CD4-positive, alpha-beta T cell treated with Interleukin-15 for 4 hours (primary cell): ENCODE results near the gene CLEC3B.
"Not testable (repeated sequence)": the region's sequence is repeated elsewhere in the genome, so short reads cannot be mapped to it uniquely, and the experiment has no call there.

Source experiments
- DNase-seq: peaks from one replicate; pipeline ENCODE4 v3.0.0-alpha.2; 2020; ENCODE audit warnings: low spot score

CLEC3B gene

GRCh38 chr3:45035441-45036301 lies 9.6 kb downstream of the CLEC3B start:
- no peak for DNase-seq

DNA sequence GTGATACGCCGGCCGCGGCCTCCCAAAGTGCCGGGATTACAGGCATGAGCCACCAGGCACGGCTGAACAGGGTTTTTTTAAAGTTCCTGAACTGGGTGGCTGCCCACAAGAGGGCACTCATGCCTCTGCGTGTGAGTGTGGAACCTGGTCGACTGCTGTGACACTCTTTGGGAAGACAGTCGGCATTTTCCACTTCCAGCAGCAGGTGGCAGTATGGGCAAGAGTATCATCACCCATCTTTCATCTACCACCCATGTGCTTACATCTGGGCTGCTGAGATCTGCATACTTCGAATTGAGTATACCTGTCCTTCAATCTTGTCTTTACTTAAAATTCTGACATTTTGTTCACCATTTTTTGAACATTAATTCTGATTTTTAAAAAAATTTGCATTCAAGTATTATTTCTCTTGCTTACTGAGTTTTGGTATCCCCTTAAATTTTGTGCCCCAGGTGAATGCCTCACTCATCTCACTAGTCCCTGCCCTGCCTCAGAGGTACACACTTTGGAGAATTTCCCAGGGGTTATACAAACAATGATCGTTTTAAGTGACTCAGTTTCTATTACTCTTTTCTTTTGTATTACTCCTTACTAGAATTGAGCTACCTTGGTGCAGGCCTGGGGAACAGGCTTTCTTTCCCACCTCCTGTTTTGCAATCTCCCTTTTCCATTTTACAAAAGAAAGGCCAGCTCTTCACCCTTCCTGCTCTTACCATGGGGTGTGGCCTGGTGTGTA lies 11.8 kb downstream of the CLEC3B start:
- DNase-seq, result peak; percentile 93

DNA sequence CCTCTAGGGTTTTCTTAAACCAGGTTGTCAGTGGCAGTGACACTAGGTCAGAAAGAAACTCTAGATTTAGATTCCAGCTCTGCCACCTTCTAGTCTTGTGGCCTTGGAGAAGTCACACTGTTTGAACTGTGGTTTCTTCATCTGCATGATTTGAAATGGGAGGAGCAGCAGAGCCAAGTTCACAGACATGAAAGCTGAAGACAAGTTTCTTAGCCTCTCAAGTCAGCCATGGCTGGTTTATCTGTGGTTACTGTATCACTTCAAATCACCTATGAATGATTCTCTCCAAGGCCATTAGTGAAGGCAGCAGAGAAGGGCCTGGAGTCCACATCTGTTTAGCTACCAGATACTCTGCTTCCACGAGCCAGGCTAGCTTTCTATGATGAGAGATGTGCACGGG lies 15.6 kb downstream of the CLEC3B start:
- no peak for DNase-seq

GRCh38 chr3:45042162-45042561 lies 16.1 kb downstream of the CLEC3B start:
- no peak for DNase-seq

DNA sequence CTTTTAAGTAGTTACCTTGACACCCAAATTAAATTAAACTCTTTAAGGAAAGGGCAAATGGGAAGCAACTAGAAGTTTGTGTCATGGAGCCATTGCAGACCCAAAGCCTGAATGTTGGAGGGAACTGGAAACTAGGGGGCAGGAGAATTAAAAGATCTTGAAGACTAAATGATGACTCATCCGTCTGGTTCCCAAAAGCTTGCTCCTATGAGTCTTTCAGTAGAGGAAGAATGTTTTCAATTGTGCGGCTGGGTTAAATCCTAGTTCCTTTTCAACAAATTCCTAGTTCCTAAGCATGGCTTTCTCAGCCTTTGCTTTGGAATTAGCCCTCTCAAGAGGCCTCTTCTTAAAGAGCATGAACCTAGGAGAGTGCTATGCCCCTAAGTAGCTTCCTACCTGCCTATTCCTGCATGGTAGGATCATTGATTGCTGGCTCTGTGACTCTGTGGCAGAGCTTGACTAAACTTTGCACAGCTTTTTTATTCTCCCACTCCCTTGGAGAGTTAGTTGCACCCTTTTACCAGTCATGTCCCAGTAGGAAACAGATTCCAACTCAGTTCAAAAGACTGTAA lies 17.7 kb downstream of the CLEC3B start:
- no peak for DNase-seq

- DNase-seq, result no peak
Measured at GRCh38 chr3:45048244-45048643, 22.1 kb downstream of the CLEC3B start.

- no peak for DNase-seq
Measured at GRCh38 chr3:45049807-45050206, 23.7 kb downstream of the CLEC3B start.

DNA sequence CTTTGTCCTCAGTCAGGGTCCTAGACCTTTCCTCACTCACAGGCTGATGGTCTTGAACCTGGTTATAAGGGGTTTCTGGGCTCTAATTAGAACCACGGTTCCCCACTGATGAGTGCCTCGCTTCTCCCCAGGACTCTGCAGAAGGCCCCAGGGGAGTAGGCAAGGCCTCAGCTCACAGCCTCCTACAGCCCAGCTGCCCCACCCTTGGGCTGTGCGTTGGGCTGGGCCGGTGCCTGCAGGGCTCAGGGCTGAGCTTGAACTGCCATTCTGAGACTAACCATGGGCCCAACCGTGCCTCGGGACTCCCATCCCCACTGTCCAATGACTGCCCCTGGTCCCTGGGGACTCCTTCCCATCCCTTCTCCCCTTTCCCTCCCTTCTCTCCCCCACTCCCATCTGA lies 25.6 kb downstream of the CLEC3B start:
- no peak for DNase-seq

GRCh38 chr3:45053805-45054195 lies 27.7 kb downstream of the CLEC3B start:
- DNase-seq, result not testable (repeated sequence)

GRCh38 chr3:45054196-45054857 lies 28.2 kb downstream of the CLEC3B start:
- no peak for DNase-seq

- no peak for DNase-seq
Measured at GRCh38 chr3:45055032-45055410, 28.9 kb downstream of the CLEC3B start.

- DNase-seq, result no peak
Measured at GRCh38 chr3:45055411-45056143, 29.5 kb downstream of the CLEC3B start.

DNA sequence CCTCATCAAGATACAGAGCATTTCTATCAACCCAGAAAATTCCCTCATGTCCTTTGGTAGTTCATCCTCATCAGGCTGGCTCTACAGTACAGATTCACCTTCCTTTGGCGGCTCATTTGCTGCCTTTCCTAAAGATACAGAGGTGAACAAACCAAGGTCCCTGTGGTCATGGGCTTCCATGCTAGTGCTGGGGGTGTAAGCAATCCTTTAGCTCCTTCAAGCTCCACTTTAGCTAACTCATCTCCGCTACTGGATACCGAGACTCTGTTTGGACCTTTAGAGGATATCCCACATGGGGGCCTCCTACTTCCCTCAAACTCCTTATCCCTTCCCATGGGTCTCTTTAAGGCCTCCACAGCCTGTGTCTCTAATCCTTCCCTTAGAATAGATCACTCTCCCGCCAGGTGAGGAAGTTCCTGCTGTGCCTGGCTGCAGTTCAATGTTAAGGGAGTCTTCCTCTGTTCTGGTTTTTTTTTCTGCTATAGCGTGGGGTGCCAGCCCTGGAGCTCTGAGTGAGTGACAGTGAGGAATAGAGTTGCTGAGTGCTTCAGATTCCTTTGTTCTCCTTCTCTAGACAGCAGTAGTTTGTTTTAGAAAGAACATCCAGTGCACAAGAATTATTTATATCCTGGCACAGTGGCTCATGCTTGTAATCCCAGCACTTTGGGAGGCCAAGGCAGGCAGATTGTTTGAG lies 30.7 kb downstream of the CLEC3B start:
- no peak for DNase-seq

DNA sequence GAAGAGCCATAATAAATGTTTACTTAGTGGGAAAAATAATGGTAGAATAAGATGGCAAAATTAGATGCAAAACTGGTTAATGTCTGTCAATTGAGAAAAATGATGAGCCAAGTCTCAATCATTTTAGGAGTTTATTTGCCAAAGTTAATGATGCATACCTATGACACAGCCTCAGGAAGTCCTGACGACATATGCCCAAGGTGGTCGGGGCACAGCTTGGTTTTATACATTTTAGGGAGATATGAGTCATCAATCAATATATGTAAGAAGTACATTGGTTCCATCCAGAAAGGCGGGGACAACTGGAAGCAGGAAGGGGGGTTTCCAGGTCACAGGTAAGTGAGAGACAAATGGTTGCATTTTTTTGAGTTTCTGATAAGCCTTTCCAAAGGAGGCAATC lies 31.5 kb downstream of the CLEC3B start:
- DNase-seq, result no peak

DNA sequence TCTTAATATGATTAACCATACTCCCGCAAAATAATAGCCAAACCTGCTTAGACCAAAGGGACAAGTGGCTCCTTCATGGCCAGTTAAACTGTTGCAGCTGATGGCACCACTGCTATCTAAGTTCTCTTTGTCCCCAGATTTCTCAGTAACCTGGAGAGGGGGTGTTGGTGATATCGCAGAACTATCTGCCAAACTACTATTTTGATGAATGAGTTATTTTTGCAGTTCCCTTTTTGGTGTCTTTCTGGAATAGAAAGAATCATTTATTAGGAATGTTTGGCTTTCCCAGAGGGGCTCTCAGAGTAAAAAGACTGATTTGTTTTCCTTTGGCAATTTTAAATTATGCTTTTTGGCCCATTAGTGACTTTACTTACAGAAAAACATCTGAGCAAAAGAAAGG lies 33.0 kb downstream of the CLEC3B start:
- no peak for DNase-seq

DNA sequence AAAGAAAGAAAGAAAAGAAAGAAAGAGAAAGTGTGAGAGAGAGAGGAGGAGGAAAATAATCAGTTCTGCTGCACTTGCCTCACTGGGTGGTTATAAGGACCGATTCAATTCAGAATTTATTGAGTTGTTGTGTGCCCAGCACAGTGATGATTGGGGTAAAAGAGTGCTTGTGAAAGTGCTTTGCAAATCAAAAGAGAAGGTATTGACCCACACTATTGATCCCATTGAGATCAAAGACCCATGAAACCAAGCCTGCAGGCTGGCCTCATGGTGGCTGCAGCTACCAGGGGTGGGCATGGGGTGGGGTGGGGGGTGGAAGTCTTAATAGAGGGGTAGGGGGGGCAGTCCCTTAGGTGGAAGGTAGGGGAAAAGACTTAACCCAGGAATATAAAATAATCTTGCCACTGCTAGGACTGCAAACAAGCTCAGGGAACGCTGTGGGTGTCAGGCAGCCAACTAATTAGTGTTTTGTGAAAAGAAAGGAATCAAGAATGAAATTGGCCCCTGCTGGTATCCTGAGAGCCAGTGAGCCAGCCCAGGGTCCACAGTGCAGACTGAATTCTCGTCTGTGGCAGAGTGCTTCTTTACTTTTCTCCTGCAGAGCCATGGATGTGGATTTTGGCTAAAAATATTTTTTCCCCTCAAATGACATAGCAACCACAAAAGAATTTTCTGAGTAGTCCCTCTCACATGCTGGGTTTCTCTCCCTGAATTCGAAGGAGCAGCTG lies 34.2 kb downstream of the CLEC3B start:
- no peak for DNase-seq

DNA sequence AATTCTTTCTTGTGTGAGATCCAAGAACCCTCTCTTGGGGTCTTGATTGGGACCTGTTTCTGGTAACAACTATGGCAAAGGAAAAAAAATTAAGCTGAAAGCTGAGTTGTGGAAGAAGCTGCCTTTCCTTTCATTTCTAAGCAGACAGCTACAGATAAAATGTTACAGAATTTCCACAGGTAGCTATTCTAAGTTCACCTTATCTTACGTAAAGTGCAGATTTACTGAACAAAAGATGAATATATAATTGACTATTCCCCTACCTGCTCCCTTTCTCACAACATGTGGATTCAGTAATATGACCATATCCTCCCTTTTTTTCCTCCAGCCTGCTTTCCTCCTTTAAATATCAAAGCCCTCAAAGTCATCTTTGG lies 36.6 kb downstream of the CLEC3B start:
- no peak for DNase-seq

DNA sequence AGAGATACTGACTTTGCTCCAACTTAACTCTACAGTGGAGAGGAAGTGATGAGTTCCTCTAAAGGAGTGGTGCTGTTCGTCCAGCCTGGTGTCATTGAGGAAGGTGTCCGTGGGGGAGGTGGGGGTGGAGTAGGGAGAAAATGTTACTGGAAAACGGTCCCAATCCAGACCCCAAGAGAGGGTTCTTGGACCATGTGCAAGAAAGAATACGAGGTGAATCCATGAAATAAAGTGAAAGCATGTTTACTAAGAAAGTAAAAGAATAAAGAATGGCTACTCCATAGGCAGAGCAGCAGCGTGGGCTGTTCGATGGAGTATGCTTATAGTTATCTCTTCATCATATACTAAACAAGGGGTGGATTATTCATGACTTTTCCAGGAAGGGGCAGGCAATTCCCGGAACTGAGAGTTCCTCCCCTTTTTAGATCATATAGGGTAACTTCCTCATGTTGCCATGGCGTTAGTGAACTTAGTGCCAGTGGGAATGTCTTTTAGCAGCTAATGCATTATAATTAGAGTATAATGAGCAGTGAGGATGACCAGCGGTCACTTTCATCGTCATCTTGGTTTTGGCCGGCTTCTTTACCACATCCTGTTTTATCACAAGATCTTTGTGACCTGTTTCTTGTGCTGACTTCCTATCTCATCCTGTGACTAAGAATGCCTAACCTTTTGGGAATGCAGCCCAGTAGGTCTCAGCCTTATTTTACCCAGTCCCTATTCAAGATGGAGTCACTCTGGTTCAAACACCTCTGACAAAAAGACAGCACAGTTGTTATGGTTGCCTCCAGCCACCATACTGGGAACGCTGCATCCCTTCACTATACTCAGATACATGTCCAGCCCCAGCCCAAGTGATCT lies 38.6 kb downstream of the CLEC3B start:
- peak; percentile 72 for DNase-seq

GRCh38 chr3:45065373-45065720 lies 39.2 kb downstream of the CLEC3B start:
- no peak for DNase-seq
